NCI-H526 (cell line): ENCODE data around the gene LBX2.
A peak's percentile ranks its signal among the peaks of the same experiment; 100 is the strongest.
"Not testable (repeated sequence)": the region's sequence is repeated elsewhere in the genome, so short reads cannot be mapped to it uniquely, and the experiment has no call there.

ENCODE experiments used
- DNase-seq, 2 experiments: peaks; one replicate each; lab custom pipeline; 2025; lab: John Stamatoyannopoulos, UW

LBX2 gene

GRCh38 chr2:74503506-74504475 is 4.4 kb upstream of the LBX2 start:
- no peak for DNase-seq

DNA sequence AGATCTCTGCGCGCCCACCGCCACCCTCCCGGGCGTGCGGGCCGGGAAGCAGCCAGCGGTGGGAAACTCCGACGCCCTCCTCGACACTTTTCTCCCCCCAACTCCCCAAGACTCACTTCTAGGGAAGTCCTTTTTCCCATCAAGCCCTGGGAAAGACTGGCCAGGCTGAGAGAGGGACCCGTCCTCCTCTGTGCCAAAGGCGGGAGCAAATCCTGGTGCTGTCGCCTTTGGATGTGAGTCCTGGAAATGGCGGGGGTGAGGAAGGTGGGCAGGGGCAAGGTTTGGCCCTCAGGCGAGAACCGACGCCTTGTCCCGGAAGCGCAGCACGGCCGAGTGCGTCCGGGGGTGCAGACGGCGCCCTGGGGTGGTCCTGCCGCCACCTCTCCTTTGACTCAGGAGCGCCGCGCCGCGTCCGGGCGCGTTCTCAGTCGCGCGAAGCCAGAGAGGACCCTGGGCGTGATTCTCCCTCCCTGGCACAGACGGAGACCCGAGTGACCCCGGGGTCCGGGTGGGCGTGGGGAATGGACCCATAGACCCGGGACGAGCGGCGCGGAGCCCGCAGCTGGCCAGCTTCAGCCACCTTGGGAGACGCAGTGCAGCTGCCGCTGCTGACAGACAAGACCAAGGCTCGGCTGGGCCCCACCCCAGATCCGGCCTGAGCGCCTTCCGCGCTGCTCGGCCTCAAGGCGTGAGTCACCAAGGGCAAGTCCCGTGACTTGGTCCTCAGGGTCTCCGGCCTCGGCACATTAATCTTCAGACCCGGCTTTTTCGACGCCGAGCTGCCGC is 3.5 kb upstream of the LBX2 start:
- peak in 1 of 2 experiments; percentile 45 for DNase-seq

- DNase-seq = peak in 1 of 2 experiments; percentile 20
Measured at GRCh38 chr2:74502147-74502719, 2.8 kb upstream of the LBX2 start.

DNA sequence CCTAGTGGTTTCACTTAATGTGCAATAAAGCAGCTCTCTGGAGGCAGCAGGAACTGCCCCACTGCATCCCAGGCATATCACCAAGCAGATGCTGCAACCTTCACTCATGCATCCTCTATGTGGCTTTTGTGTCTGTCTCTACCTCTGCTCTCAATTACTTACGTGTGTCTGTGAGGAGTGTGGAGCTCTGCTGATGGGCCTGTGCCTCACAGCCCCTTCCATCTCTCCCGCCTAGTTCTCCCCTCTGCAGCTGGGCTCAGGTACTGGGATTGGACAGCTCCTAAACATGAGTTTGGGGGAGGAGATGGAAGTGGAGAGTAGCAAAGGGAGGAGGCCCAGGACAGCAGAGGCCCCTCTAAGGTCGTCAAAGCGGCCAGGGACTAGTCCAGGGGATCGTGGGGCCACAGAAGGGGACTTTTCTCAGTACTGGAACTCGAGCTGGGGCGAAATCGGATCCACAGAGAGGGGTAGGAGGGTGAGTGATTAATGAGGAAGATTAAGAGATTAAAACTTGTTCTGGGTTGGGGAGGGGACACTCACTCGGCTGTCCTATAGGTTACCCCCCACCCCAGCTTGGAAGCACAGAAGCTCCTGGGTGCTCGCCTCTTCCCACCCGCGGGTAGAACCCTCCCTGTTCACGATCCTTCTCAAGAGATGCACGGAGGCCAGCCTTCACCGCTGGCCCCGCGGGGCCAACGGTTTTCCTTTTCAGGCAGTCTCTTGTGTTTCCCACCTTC is 2.1 kb upstream of the LBX2 start:
- DNase-seq = no peak

DNA sequence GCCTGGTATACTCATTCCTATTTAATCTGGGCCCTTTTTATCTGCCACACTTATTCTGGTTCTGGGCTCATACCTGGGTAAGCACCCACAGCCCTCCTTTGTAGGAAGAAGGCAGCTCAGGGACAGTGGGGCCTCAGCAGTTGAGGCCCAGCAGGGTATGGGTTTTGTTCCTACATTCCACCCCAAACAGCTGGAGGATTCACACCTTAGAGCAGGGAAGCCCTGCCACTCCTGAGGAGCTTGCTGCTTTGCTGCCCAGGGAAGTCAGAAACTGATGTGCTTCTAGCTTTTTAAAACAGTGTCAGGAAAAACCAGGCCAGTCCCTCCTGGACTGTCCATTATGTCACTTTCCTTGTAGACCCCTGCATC is 1.2 kb upstream of the LBX2 start:
- no peak for DNase-seq

GRCh38 chr2:74499940-74500577 is 656 bp upstream of the LBX2 start:
- DNase-seq = no peak

DNA sequence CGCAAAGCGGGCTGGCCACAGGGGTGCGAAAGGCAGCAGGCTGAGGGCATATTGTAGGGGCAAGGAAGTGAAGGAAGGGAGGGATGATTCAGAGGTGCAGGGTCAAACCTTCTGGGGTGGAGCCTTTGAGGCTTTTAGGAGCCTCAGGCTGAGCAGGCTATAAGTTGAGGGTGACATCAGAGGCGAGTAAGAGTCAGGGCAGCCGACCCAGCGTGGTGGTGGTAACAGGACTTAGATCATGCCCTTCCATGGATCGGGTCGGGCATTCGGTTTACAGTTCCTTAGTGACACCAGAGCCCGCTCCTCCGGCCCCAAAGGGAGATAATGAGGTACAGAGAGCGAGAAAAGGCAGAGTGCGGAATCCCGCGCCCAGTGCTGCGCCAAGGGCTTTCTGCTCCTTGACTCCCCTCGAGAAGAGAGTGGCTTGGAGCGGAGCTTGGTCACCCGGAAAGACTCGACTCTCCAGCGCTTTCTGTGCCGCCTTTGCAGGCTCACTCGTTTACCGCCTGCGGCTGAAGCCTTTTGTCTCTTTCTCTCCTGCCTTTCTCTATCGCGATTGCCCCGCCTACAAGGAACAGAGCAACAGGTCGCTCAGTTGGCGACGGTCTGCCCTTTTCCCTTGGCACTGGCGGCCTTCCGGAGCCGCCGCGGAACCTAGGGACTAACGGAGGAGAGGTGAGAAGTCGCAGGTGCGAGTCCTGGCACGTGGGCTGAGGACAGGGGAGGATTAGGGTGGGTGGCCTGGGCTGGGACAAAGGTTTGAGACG is 720 bp downstream of the LBX2 start:
- peak in 1 of 2 experiments; percentile 45 for DNase-seq

DNA sequence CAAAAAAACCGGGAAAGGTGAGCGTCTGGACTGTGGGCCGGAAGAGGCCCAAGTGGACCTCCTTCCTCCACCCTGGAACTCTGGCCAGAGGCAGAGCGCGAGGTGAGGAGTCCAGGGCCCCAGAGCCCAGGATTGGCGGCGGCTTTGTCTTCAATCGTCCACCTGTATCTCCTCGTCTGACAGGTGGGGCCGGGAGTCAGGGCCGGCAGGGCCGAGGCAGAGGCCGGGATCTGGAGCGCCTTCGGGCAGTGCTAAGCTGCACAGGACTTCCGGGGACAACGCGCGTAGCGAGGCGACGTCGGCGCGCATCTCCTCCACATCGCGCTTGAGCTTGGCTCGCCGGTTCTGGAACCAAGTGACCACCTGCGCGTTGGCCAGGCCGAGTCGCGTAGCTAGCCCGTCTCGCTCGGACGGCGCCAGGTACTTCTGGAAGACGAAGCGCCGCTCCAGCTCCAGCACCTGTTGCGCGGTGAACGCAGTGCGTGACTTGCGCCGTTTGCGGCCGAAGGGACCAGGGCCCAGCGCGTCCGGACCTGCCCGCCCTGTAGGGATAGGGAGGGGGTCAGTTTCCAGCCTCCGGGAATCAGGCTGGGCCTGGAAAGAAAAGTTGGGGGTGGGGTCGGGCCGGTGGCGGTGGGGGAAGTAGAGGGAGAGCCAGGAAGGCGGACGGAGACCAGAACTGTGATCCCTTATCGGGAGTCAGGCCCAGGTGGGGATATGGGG is 1.5 kb downstream of the LBX2 start:
- peak in 1 of 2 experiments; percentile 60 for DNase-seq

GRCh38 chr2:74496997-74497776 is 2.2 kb downstream of the LBX2 start:
- DNase-seq = no peak

- no peak for DNase-seq
Measured at GRCh38 chr2:74495440-74495839, 4.0 kb downstream of the LBX2 start.

DNA sequence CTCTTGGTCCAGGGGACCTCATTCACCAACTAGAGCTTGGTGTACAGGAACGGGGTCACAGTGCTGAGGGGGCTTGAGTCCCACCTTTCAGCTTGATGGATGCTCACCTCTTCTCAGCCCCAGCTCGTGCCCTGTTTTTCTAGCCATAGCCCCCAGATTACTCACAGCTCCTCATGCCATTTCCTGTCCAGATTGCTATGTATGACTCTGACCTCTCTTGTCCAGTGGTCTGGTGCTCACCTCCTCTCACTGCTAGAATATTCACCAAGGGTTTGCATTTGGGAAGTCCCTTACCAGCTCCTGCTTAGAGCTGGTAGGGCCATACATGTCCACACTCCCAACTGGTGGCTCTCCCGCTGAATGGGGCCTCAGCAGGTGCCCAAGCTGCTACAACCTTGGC is 5.9 kb downstream of the LBX2 start:
- DNase-seq = no peak

DNA sequence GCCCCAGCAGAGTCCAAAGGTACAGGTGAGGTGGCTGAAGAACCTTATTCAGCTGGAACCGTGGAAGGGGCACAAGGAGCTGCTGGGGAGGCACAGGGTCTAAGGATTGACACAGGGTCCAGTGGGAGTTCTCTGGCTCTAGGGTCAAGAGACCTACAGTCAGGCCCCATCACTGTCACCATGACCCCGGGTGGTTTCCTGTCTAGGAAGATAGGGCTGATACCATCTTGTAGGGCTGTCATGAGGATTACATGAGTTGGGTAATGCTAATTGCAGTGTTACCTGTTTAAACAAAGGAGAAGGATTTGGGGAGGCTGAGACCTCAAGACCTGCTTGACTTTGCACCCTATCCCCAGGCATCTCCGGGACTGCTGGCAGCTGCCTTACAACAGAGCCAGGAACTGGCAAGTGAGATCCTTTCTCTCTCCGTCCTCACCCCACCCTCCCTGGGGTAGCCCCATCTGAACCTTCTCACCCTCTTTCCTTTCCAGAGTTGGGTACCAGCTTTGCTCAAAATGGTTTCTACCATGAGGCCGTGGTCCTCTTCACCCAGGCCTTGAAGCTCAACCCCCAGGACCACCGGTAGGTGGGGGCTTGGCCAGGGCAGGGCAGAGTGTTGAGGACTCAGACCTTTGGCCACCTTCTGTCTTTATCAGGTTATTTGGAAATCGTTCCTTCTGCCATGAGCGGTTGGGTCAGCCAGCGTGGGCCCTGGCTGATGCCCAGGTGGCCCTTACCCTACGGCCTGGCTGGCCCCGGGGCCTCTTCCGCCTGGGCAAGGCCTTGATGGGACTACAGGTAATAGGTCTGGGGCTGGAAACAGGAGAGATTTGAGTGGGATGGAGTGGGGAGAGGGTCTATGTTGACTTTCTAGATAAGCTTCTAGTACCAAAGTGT is 7.5 kb downstream of the LBX2 start:
- no peak for DNase-seq

GRCh38 chr2:74489906-74490305 is 9.5 kb downstream of the LBX2 start:
- DNase-seq = no peak

- no peak for DNase-seq
Measured at GRCh38 chr2:74488643-74489481, 10.5 kb downstream of the LBX2 start.

GRCh38 chr2:74486141-74486540 is 13.3 kb downstream of the LBX2 start:
- no peak for DNase-seq

DNA sequence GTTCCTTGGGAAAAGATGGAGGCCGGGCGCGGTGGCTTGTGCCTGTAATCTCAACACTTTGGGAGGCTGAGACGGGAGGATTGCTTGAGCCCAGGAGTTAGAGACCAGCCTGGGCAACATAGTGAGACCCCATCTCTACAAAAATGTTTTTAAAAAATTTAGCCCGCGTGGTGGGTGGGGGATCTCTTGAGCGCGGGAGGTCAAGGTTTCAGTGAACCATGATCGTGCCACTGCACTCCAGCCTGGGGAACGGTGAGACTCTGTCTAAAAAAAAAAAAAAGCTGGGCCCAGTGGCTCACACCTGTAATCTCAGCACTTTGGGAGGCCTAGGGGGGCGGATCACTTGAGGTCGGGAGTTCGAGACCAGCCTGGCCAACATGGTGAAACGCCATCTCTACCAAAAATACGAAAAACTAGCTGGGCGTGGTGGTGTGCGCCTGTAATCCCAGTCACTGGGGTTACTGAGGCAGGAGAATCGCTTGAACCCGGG is 15.7 kb downstream of the LBX2 start:
- not testable (repeated sequence) for DNase-seq
